HEK293 (cell line): Measurements from ENCODE around the gene FCER2.

Experiments
- CTCF ChIA-PET: fragments of 350-600 bp; formaldehyde crosslinking; extraction: SDS; loops from one replicate; lab custom pipeline; 2021; ENCODE audit warnings: antibody characterized with exemption; lab: Yijun Ruan, JAX
- POLR2A ChIA-PET: fragments of 300-600 bp; formaldehyde crosslinking; extraction: SDS; loops from one replicate; lab custom pipeline; 2020; ENCODE audit warnings: antibody characterized with exemption, inconsistent platforms; lab: Yijun Ruan, JAX
- H3K27ac ChIP-seq: fragments of 200-500 bp; sonication (Bioruptor generic); 2 replicates; pipeline ENCODE4 v1.5.1; 2014; ENCODE audit warnings: low read depth, low read length, control low read depth, inconsistent platforms; ENCODE audit errors: extremely low read depth
- H3K36me3 ChIP-seq, 2 experiments: fragments of 200-500 bp in 1 of 2; sonication (Bioruptor generic) in 1 of 2; 1 replicate in 1 of 2; 2 replicates in 1 of 2; pipeline ENCODE4 v1.5.1; 2014 to 2017; ENCODE audit warnings: inconsistent platforms in 2 of 2, low read length in 2 of 2; ENCODE audit not compliant: control insufficient read depth in 2 of 2, insufficient read depth in 1 of 2
- H3K4me1 ChIP-seq: fragments of 200-500 bp; sonication (Bioruptor generic); 2 replicates; pipeline ENCODE4 v1.5.1; 2014; ENCODE audit warnings: mild to moderate bottlenecking, low read length, inconsistent platforms; ENCODE audit not compliant: control insufficient read depth, insufficient read depth
- H3K4me3 ChIP-seq: 2 replicates; pipeline ENCODE4 v1.5.1; 2011; ENCODE audit warnings: low read depth, mild to moderate bottlenecking, control low read depth, low read length, moderate library complexity
- H3K9me3 ChIP-seq: fragments of 200-500 bp; sonication (Bioruptor generic); 2 replicates; pipeline ENCODE4 v1.5.1; 2014; ENCODE audit warnings: low read depth, low read length, inconsistent platforms; ENCODE audit not compliant: control insufficient read depth, insufficient read depth
- INSM2 ChIP-seq: fragments of 450-650 bp; formaldehyde crosslinking; IDR thresholded peaks from 2 replicates; pipeline ENCODE4 v1.5.1; 2016; ENCODE audit warnings: missing biosample characterization, missing genetic modification characterization
- MYNN ChIP-seq: fragments of 450-650 bp; formaldehyde crosslinking; IDR thresholded peaks from 2 replicates; pipeline ENCODE4 v1.5.1; 2016; ENCODE audit warnings: missing biosample characterization, missing genetic modification characterization, borderline replicate concordance
- SP7 ChIP-seq: fragments of 450-650 bp; formaldehyde crosslinking; IDR thresholded peaks from 2 replicates; pipeline ENCODE4 v1.5.1; 2016; ENCODE audit warnings: missing biosample characterization, missing genetic modification characterization
- YY2 ChIP-seq: fragments of 450-650 bp; formaldehyde crosslinking; IDR thresholded peaks from 2 replicates; pipeline ENCODE4 v1.5.1; 2016; ENCODE audit warnings: missing biosample characterization, missing genetic modification characterization
- ZBTB1 ChIP-seq: fragments of 450-650 bp; formaldehyde crosslinking; IDR thresholded peaks from 2 replicates; pipeline ENCODE4 v1.5.1; 2016; ENCODE audit warnings: missing biosample characterization, missing genetic modification characterization
- ZBTB17 ChIP-seq: fragments of 450-650 bp; formaldehyde crosslinking; IDR thresholded peaks from 2 replicates; pipeline ENCODE4 v1.5.1; 2016; ENCODE audit warnings: missing biosample characterization, missing genetic modification characterization
- ZBTB48 ChIP-seq: fragments of 450-650 bp; formaldehyde crosslinking; IDR thresholded peaks from 2 replicates; pipeline ENCODE4 v1.5.1; 2016; ENCODE audit warnings: missing biosample characterization, missing genetic modification characterization
- ZNF148 ChIP-seq: fragments of 450-650 bp; formaldehyde crosslinking; IDR thresholded peaks from 2 replicates; pipeline ENCODE4 v1.5.0; 2017; ENCODE audit warnings: missing biosample characterization, missing genetic modification characterization, borderline replicate concordance
- ZNF155 ChIP-seq: fragments of 450-650 bp; formaldehyde crosslinking; IDR thresholded peaks from 2 replicates; pipeline ENCODE4 v1.5.1; 2016; ENCODE audit warnings: missing biosample characterization, missing genetic modification characterization
- ZNF26 ChIP-seq: fragments of 450-650 bp; formaldehyde crosslinking; IDR thresholded peaks from 2 replicates; pipeline ENCODE4 v1.5.1; 2016; ENCODE audit warnings: missing biosample characterization, missing genetic modification characterization
- ZNF280D ChIP-seq: fragments of 450-650 bp; formaldehyde crosslinking; IDR thresholded peaks from 2 replicates; pipeline ENCODE4 v1.5.1; 2016; ENCODE audit warnings: missing biosample characterization, missing genetic modification characterization
- ZNF311 ChIP-seq: fragments of 450-650 bp; formaldehyde crosslinking; IDR thresholded peaks from 2 replicates; pipeline ENCODE4 v1.5.1; 2017; ENCODE audit warnings: missing biosample characterization, missing genetic modification characterization, borderline replicate concordance
- ZNF354C ChIP-seq: fragments of 450-650 bp; formaldehyde crosslinking; IDR thresholded peaks from 2 replicates; pipeline ENCODE4 v1.5.1; 2016; ENCODE audit warnings: missing biosample characterization, missing genetic modification characterization, low read depth, borderline replicate concordance
- ZNF449 ChIP-seq: fragments of 450-650 bp; formaldehyde crosslinking; IDR thresholded peaks from 2 replicates; pipeline ENCODE4 v1.5.1; 2017; ENCODE audit warnings: missing biosample characterization, mild to moderate bottlenecking, missing genetic modification characterization, moderate library complexity
- ZNF596 ChIP-seq: fragments of 450-650 bp; IDR thresholded peaks from 2 replicates; pipeline ENCODE4 v1.5.0; 2018; ENCODE audit warnings: missing biosample characterization, mild to moderate bottlenecking, missing genetic modification characterization, moderate library complexity
- ZNF658 ChIP-seq: fragments of 450-650 bp; formaldehyde crosslinking; IDR thresholded peaks from 2 replicates; pipeline ENCODE4; 2016; ENCODE audit warnings: missing biosample characterization, missing genetic modification characterization

The FCER2 gene

GRCh38 chr19:7691497-7691896 lies 10.4 kb downstream of the FCER2 start (continued):
- 0 out of 2 replicates have a peak, but pooled peaks have one; percentile 6 for TF ChIP-seq ZNF658 (tag by site-specific recombination)

- CTCF ChIA-PET = interaction anchor here (1.3 kb wide), 1 partner anchor 10 kb away, joined by 3 read pairs; the partner anchor contains the start of gene TRAPPC5
- H3K9me3 ChIP-seq = no peaks in the 10 kb centered on the region
- H3K36me3 ChIP-seq = no peaks in the 10 kb centered on the region
- no peak overlapping the region for H3K4me3 ChIP-seq
- no peaks in the 10 kb centered on the region for H3K4me1 ChIP-seq
- TF ChIP-seq INSM2 (tag by site-specific recombination) (no peak), ZNF26 (tag by site-specific recombination) (no peak), YY2 (tag by site-specific recombination) (no peak), ZNF148 (tag by site-specific recombination) (no peak), ZNF311 (no peak), ZNF449 (tag by site-specific recombination) (no peak), ZNF155 (tag by site-specific recombination) (no peak), ZBTB17 (tag by site-specific recombination) (no peak), SP7 (tag by site-specific recombination) (no peak), ZNF280D (no peak), ZBTB1 (tag by site-specific recombination) (no peak), MYNN (no peak), ZNF596 (tag by site-specific recombination) (no peak), ZNF354C (tag by site-specific recombination) (no peak), ZBTB48 (no peak)
- TF ChIP-seq, all 188 proteins: peak for 0
- POLR2A ChIA-PET = no interaction called here
- H3K27ac ChIP-seq = no peak overlapping the region
Measured at GRCh38 chr19:7690779-7691258, 11.1 kb downstream of the FCER2 start.
